ENCODE data around the gene GOLGA7B.

DNA sequence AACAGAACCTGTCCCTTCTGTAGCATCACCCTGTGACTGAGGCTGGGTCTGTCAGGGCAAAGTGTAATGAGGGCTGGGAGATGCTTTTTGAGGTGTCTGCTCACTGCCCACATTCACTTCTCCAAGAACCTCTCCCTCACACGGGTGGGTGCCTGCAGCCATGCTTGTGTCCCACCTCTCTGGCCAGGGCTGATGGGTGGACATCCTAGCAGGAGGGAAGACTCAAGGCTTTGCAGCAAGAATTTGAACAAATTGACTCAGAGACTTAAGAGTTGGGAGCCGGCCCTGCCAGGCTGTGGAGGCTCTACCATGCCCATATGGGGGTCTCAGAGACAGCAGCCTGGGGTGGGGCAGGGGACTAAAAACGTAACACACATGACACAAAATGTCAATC is 33.4 kb downstream of the GOLGA7B start:
- TF ChIP-seq EZH2 (IDR thresholded peaks at IDR 0.05; ENCODE audit: borderline replicate concordance, low read depth, low read length), result no peak
- TF ChIP-seq NFYB (IDR thresholded peaks at IDR 0.05; ENCODE audit: extremely low read depth, insufficient read length), result no peak
- no peak for TF ChIP-seq EHMT2 (IDR thresholded peaks at IDR 0.05)
- TF ChIP-seq STAT6 (CRISPR knock-in tag; IDR thresholded peaks at IDR 0.05), result no peak
- TF ChIP-seq FOXJ3 (CRISPR knock-in tag; IDR thresholded peaks at IDR 0.05), result no peak
- no peak for TF ChIP-seq CBX1 (IDR thresholded peaks at IDR 0.05; ENCODE audit: low read depth)
- TF ChIP-seq MAFK (IDR thresholded peaks at IDR 0.05; ENCODE audit: low read length), result no peak
- no peak for TF ChIP-seq RAD21 (CRISPR knock-in tag; conservative IDR thresholded peaks at IDR 0.05 in 1 of 2, IDR thresholded peaks at IDR 0.05 in 1 of 2)
- no peak for TF ChIP-seq ZNF121 (CRISPR knock-in tag; conservative IDR thresholded peaks at IDR 0.05)
- TF ChIP-seq ZNF239 (CRISPR knock-in tag; IDR thresholded peaks at IDR 0.05), result no peak
- TF ChIP-seq BCLAF1 (IDR thresholded peaks at IDR 0.05; ENCODE audit: borderline replicate concordance in 1 of 2, control insufficient read depth in 1 of 2, low read depth in 2 of 2, low read length in 1 of 2), result no peak
- TF ChIP-seq, protein P1, sequence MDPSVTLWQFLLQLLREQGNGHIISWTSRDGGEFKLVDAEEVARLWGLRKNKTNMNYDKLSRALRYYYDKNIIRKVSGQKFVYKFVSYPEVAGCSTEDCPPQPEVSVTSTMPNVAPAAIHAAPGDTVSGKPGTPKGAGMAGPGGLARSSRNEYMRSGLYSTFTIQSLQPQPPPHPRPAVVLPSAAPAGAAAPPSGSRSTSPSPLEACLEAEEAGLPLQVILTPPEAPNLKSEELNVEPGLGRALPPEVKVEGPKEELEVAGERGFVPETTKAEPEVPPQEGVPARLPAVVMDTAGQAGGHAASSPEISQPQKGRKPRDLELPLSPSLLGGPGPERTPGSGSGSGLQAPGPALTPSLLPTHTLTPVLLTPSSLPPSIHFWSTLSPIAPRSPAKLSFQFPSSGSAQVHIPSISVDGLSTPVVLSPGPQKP (CRISPR knock-in tag; IDR thresholded peaks at IDR 0.05), result no peak

Measured in K562 (cell line).